Fibroblast of peridontal ligament (primary cell): ENCODE measurements around the gene NFIB.

Experiments used
- DNase-seq: peaks from one replicate; pipeline ENCODE4 v3.0.0-alpha.2; 2010; ENCODE audit errors: extremely low read depth

The NFIB gene

GRCh38 chr9:14155237-14155636, 158.7 kb downstream of the NFIB start:
- no peak for DNase-seq

- DNase-seq: peak; percentile 52
Measured at GRCh38 chr9:14153310-14153720, 160.6 kb downstream of the NFIB start.

GRCh38 chr9:14151451-14151850, 162.5 kb downstream of the NFIB start:
- DNase-seq: no peak

GRCh38 chr9:14148501-14149103, 165.3 kb downstream of the NFIB start:
- peak; percentile 31 for DNase-seq

- DNase-seq: no peak
Measured at GRCh38 chr9:14147738-14148137, 166.2 kb downstream of the NFIB start.

- peak; percentile 90 for DNase-seq
Measured at GRCh38 chr9:14146201-14146874, 167.6 kb downstream of the NFIB start.

- no peak for DNase-seq
Measured at GRCh38 chr9:14144215-14144614, 169.7 kb downstream of the NFIB start.

GRCh38 chr9:14141699-14142098, 172.2 kb downstream of the NFIB start:
- DNase-seq: no peak

- peak; percentile 12 for DNase-seq
Measured at GRCh38 chr9:14140096-14140697, 173.7 kb downstream of the NFIB start.

GRCh38 chr9:14139287-14139686, 174.7 kb downstream of the NFIB start:
- DNase-seq: no peak

- no peak for DNase-seq
Measured at GRCh38 chr9:14136646-14137370, 177.1 kb downstream of the NFIB start.

GRCh38 chr9:14136047-14136635, 177.8 kb downstream of the NFIB start:
- DNase-seq: no peak

- no peak for DNase-seq
Measured at GRCh38 chr9:14135421-14135820, 178.5 kb downstream of the NFIB start.

- DNase-seq: peak; percentile 30
Measured at GRCh38 chr9:14133394-14133793, 180.5 kb downstream of the NFIB start.

- no peak for DNase-seq
Measured at GRCh38 chr9:14132775-14133174, 181.2 kb downstream of the NFIB start.

- no peak for DNase-seq
Measured at GRCh38 chr9:14131356-14132088, 182.4 kb downstream of the NFIB start.

GRCh38 chr9:14127656-14128055, 186.3 kb downstream of the NFIB start:
- DNase-seq: no peak

GRCh38 chr9:14119694-14120514, 194.0 kb downstream of the NFIB start:
- DNase-seq: peak; percentile 77

- DNase-seq: no peak
Measured at GRCh38 chr9:14112226-14112625, 201.7 kb downstream of the NFIB start.

GRCh38 chr9:14111696-14112095, 202.2 kb downstream of the NFIB start:
- peak; percentile 65 for DNase-seq

- no peak for DNase-seq
Measured at GRCh38 chr9:14107977-14108376, 206.0 kb downstream of the NFIB start.
